K562 (cell line): ENCODE measurements around the gene TMEM204. TPM values are rescaled to one million over a fixed set of nuclear protein-coding genes. Genes with fewer than 3 reads are reported as not detected.

Source experiments
- ATAC-seq: fragments of 200-7000 bp; cut with Tn5 transposase; 3 replicates; pipeline ENCODE4 v1.9.1; 2020; ENCODE audit warnings: moderate library complexity
- BruUV-seq: library from RNA; stranded (reverse); fragments of 400-500 nt; replicated peaks from 2 replicates; lab custom pipeline; 2021; lab: Mats Ljungman, UMichigan
- CTCF ChIA-PET: fragments of 300-600 bp; formaldehyde crosslinking; extraction: SDS; loops from one replicate; lab custom pipeline; 2021; ENCODE audit warnings: low intra/inter-chr PET ratio; lab: Yijun Ruan, JAX
- POLR2A ChIA-PET: fragments of 300-600, 350-650 bp; sonication (Branson Sonifier 250); formaldehyde crosslinking; extraction: SDS; loops from one replicate; lab custom pipeline; 2021; ENCODE audit warnings: antibody characterized with exemption, inconsistent platforms; lab: Yijun Ruan, JAX
- DNase-seq, 4 experiments: peaks; one replicate each; pipeline versions ENCODE4 v3.0.0 to v3.0.0-alpha.2; 2011 to 2018; ENCODE audit warnings: low spot score in 3 of 4, mixed read lengths in 3 of 4; ENCODE audit errors: extremely low read depth in 1 of 4
- FAIRE-seq: peaks from 2 replicates; lab custom pipeline; 2011; peaks lifted over from hg19 to GRCh38; lab: Jason Lieb, UNC
- H2AFZ ChIP-seq: 2 replicates; pipeline ENCODE4 v1.6.0; 2011; ENCODE audit warnings: low read depth, low read length, control low read depth, inconsistent platforms
- H3K27ac ChIP-seq: fragments of 200-600 bp; 3 replicates; pipeline ENCODE4 v1.8.0; 2011; ENCODE audit warnings: low read depth, mild to moderate bottlenecking, control low read depth, inconsistent platforms, low read length, moderate library complexity, mixed read lengths; ENCODE audit errors: extremely low read depth
- H3K27me3 ChIP-seq, 2 experiments: fragments of 300-600 bp in 1 of 2; 2 replicates in 1 of 2; 3 replicates in 1 of 2; pipeline versions ENCODE4 v1.6.0 to v1.8.0; 2011; ENCODE audit warnings: inconsistent platforms in 2 of 2, low read length in 2 of 2, mild to moderate bottlenecking in 1 of 2, mixed read lengths in 1 of 2, moderate library complexity in 1 of 2; ENCODE audit not compliant: control insufficient read depth in 2 of 2, insufficient read depth in 2 of 2
- H3K36me3 ChIP-seq: fragments of 300-600 bp; 3 replicates; pipeline ENCODE4 v1.8.0; 2011; ENCODE audit warnings: mild to moderate bottlenecking, low read length, inconsistent platforms; ENCODE audit not compliant: control insufficient read depth, insufficient read depth
- H3K4me1 ChIP-seq, 2 experiments: fragments of 200-600 bp in 1 of 2; replicated peaks in 1 of 2; 2 replicates in 1 of 2; 3 replicates in 1 of 2; pipeline versions ENCODE4 v1.5.1 to v1.8.0; 2011; ENCODE audit warnings: inconsistent platforms in 2 of 2, low read length in 2 of 2, mild to moderate bottlenecking in 1 of 2, mixed read lengths in 1 of 2, moderate library complexity in 1 of 2; ENCODE audit not compliant: control insufficient read depth in 2 of 2, insufficient read depth in 2 of 2
- H3K4me2 ChIP-seq: 2 replicates; pipeline ENCODE4 v1.6.1; 2011; ENCODE audit warnings: low read length, control low read depth, inconsistent platforms, mixed read lengths; ENCODE audit not compliant: insufficient read depth
- H3K4me3 ChIP-seq: fragments of 200-600 bp; sonication (generic), shearing (Covaris generic); 2 replicates; pipeline ENCODE4 v1.5.1; 2016; ENCODE audit warnings: control low read depth, inconsistent platforms
- H3K79me2 ChIP-seq: fragments of 200-600 bp; 3 replicates; pipeline ENCODE4 v1.8.0; 2011; ENCODE audit warnings: low read length, inconsistent platforms; ENCODE audit not compliant: control insufficient read depth, insufficient read depth
- H3K9ac ChIP-seq, 2 experiments: 2 replicates each; pipeline versions ENCODE4 v1.6.0 to v1.6.1; 2011; ENCODE audit warnings: low read depth in 2 of 2, low read length in 2 of 2, control low read depth in 1 of 2, inconsistent platforms in 1 of 2, mild to moderate bottlenecking in 1 of 2, mixed read lengths in 1 of 2; ENCODE audit not compliant: insufficient read depth in 1 of 2
- H3K9me1 ChIP-seq: one replicate; pipeline ENCODE4 v1.6.0; 2011; ENCODE audit warnings: inconsistent platforms, mild to moderate bottlenecking, low read length, moderate library complexity; ENCODE audit not compliant: control insufficient read depth, insufficient read depth
- H3K9me3 ChIP-seq: replicated peaks from 2 replicates; pipeline ENCODE4 v1.5.1; 2011; ENCODE audit warnings: low read depth, low read length, inconsistent platforms; ENCODE audit not compliant: control insufficient read depth, insufficient read depth
- H4K20me1 ChIP-seq: replicated peaks from 2 replicates; pipeline ENCODE4 v1.6.1; 2011; ENCODE audit warnings: low read length, inconsistent platforms, mixed read lengths; ENCODE audit not compliant: control insufficient read depth, insufficient read depth
- CEBPG ChIP-seq, 3 experiments: fragments of 200-800 bp in 1 of 3; sonication (Bioruptor generic) in 1 of 3; sonication (generic) in 1 of 3; formaldehyde crosslinking in 1 of 3; IDR thresholded peaks in 2 of 3; conservative IDR thresholded peaks in 1 of 3; 2 replicates each; pipeline versions ENCODE4 v1.6.1 to v1.8.0; 2016 to 2022; ENCODE audit warnings: missing compliant biosample characterization in 2 of 3, missing genetic modification characterization in 2 of 3, mild to moderate bottlenecking in 1 of 3, missing genetic modification reagents in 1 of 3
- CREB1 ChIP-seq, 2 experiments: sonication (generic) in 1 of 2; formaldehyde crosslinking in 1 of 2; IDR thresholded peaks; 2 replicates each; pipeline versions ENCODE4 v1.6.1 to v1.8.0; 2012 to 2022; ENCODE audit warnings: inconsistent platforms in 1 of 2, mild to moderate bottlenecking in 1 of 2, missing genetic modification reagents in 1 of 2, moderate library complexity in 1 of 2
- E2F6 ChIP-seq, 2 experiments: IDR thresholded peaks; 2 replicates each; pipeline ENCODE4 v1.6.1; 2011; ENCODE audit warnings: borderline replicate concordance in 1 of 2, control low read depth in 1 of 2, low read depth in 1 of 2, low read length in 1 of 2, mild to moderate bottlenecking in 1 of 2, mixed read lengths in 1 of 2, moderate library complexity in 1 of 2; ENCODE audit not compliant: insufficient read depth in 1 of 2, insufficient read length in 1 of 2, poor library complexity in 1 of 2, severe bottlenecking in 1 of 2; ENCODE audit errors: extremely low read depth in 1 of 2
- ELF2 ChIP-seq: fragments of 250-450 bp; sonication (Bioruptor Pico); IDR thresholded peaks from 2 replicates; pipeline ENCODE4 v1.5.0; 2021; ENCODE audit warnings: mild to moderate bottlenecking
- ETV5 ChIP-seq: sonication (generic); formaldehyde crosslinking; IDR thresholded peaks from 2 replicates; pipeline ENCODE4 v1.4.0; 2020; ENCODE audit warnings: low read depth, mild to moderate bottlenecking, missing genetic modification reagents
- FOXK1 ChIP-seq: sonication (generic); formaldehyde crosslinking; IDR thresholded peaks from 2 replicates; pipeline ENCODE4 v1.8.0; 2022; ENCODE audit warnings: missing genetic modification reagents, mild to moderate bottlenecking, borderline replicate concordance
- HDAC1 ChIP-seq, 2 experiments: fragments of 450-650 bp; IDR thresholded peaks; 2 replicates each; pipeline ENCODE4 v1.6.1; 2016 to 2017; ENCODE audit warnings: inconsistent platforms in 1 of 2, mild to moderate bottlenecking in 1 of 2, moderate library complexity in 1 of 2
- ILK ChIP-seq: fragments of 450-650 bp; IDR thresholded peaks from 2 replicates; pipeline ENCODE4 v1.6.1; 2016; ENCODE audit warnings: missing genetic modification characterization, low read depth, mild to moderate bottlenecking, missing compliant biosample characterization, moderate library complexity, borderline replicate concordance
- KAT7 ChIP-seq: sonication (generic); formaldehyde crosslinking; IDR thresholded peaks from 2 replicates; pipeline ENCODE4 v1.8.0; 2022; ENCODE audit warnings: missing genetic modification reagents, mild to moderate bottlenecking, borderline replicate concordance
- MTA1 ChIP-seq: fragments of 450-650 bp; IDR thresholded peaks from 2 replicates; pipeline ENCODE4 v1.6.1; 2017; ENCODE audit warnings: borderline replicate concordance
- RBFOX2 ChIP-seq: fragments of 200-400 bp; formaldehyde crosslinking; IDR thresholded peaks from 2 replicates; pipeline ENCODE4 v1.6.1; 2017; ENCODE audit warnings: low read depth, mild to moderate bottlenecking, low read length, moderate library complexity
- RBM14 ChIP-seq: fragments of 200-400 bp; formaldehyde crosslinking; IDR thresholded peaks from 2 replicates; pipeline ENCODE4 v1.6.1; 2018; ENCODE audit warnings: low read depth, mild to moderate bottlenecking, low read length, moderate library complexity, borderline replicate concordance; ENCODE audit not compliant: insufficient read depth
- SIN3A ChIP-seq, 2 experiments: fragments of 150-350 bp in 1 of 2; IDR thresholded peaks; 2 replicates each; pipeline ENCODE4 v1.6.1; 2011 to 2016; ENCODE audit warnings: borderline replicate concordance in 2 of 2, low read depth in 2 of 2, low read length in 2 of 2, mild to moderate bottlenecking in 2 of 2, moderate library complexity in 2 of 2; ENCODE audit not compliant: control insufficient read depth in 1 of 2
- SRSF9 ChIP-seq: fragments of 200-400 bp; formaldehyde crosslinking; IDR thresholded peaks from 2 replicates; pipeline ENCODE4 v1.6.1; 2017; ENCODE audit warnings: low read depth, low read length, borderline replicate concordance
- THRA ChIP-seq: fragments of 450-650 bp; IDR thresholded peaks from 2 replicates; pipeline ENCODE4 v1.6.1; 2017; ENCODE audit warnings: mild to moderate bottlenecking, moderate library complexity
- YY1 ChIP-seq, 3 experiments: IDR thresholded peaks; 2 replicates each; pipeline ENCODE4 v1.6.1; 2011; ENCODE audit warnings: low read length in 2 of 3, mild to moderate bottlenecking in 2 of 3, moderate library complexity in 2 of 3, borderline replicate concordance in 1 of 3, control low read depth in 1 of 3, low read depth in 1 of 3; ENCODE audit not compliant: insufficient read depth in 3 of 3, insufficient replicate concordance in 2 of 3, control insufficient read depth in 1 of 3, insufficient read length in 1 of 3; ENCODE audit errors: extremely low read depth in 1 of 3
- ZNF140 ChIP-seq: fragments of 250-450 bp; sonication (Bioruptor Pico); IDR thresholded peaks from 2 replicates; pipeline ENCODE4 v1.8.0; 2021; ENCODE audit warnings: moderate library complexity, mild to moderate bottlenecking, inconsistent platforms
- WGBS: fragments of 100-300 bp; shearing (Covaris generic); methylation state at CpG from one replicate; pipeline ENCODE4 v1.1.6; 2016; ENCODE audit warnings: low coverage, mixed read lengths; ENCODE audit not compliant: insufficient coverage; ENCODE audit errors: missing lambda C conversion rate; 5-methylcytosine and 5-hydroxymethylcytosine counted together
- in situ Hi-C: fragments of 300-500 bp; cut with MboI; formaldehyde crosslinking; loops from 4 replicates; pipeline ENCODE4 v1.15.0; 2018; ENCODE audit warnings: inconsistent platforms, mixed read lengths
- intact Hi-C: fragments of 100-400 bp; cut with micrococcal nuclease; formaldehyde crosslinking; loops from 2 replicates; pipeline ENCODE4 v1.14.2; 2022
- polyA plus RNA-seq, 8 experiments: library from polyadenylated mRNA; depleted of rRNA in 4 of 8; stranded (reverse) in 5 of 8; unstranded in 3 of 8; fragments of >200 nt; fragmentation: Nextera tagmentation in 2 of 8; fragmentation: Illumina TruSeq in 1 of 8; extraction: Ambion mirVana in 2 of 8; extraction: Trizol in 1 of 8; gene quantifications; 2 replicates each; pipeline versions ENCODE4 v1.2.1 to v1.2.3, GENCODE V29; 2011 to 2014; ENCODE audit warnings: inconsistent platforms in 1 of 8, missing spikeins in 1 of 8
- total RNA-seq, 7 experiments: library from RNA; depleted of rRNA in 6 of 7; stranded (reverse); fragments of >200 nt in 6 of 7; fragmentation: Illumina TruSeq in 2 of 7; extraction: Trizol in 2 of 7; gene quantifications; 2 replicates each; pipeline versions ENCODE4 v1.2.1 to v1.2.3, GENCODE V29; 2011 to 2021; ENCODE audit warnings: low replicate concordance in 1 of 7

Gene TMEM204
- total and polyA plus RNA-seq, 9 of the 15 experiments (the other 6 are each of a cell fraction or from before 2014, with no cell fraction given): 0.04 to 0.18 TPM; not detected in 7

GRCh38 chr16:1493746-1494094 is 39.7 kb upstream of the TMEM204 start:
- BruUV-seq: TSS peak; percentile 85
- DNase-seq: peak in 1 of 4 experiments; percentile 37
- Histone ChIP-seq H3K27me3 (no peaks in the 10 kb centered on the region), H3K79me2 (peaks cover 32% of the 10 kb centered on the region), H3K4me2 (peak overlapping the region; percentile 87), H3K9me1 (no peaks in the 10 kb centered on the region), H3K4me1 (peaks cover 16 to 54% of the 10 kb centered on the region in 2 experiments; a peak in 3 of 5 replicates), H4K20me1 (peaks cover 7% of the 10 kb centered on the region; the same call in 1 of the 2 replicates), H3K9ac (peak overlapping the region; percentile 78 to 99), H2AFZ (peak overlapping the region; percentile 94), H3K27ac (peak overlapping the region; percentile 94), H3K36me3 (peaks cover 45% of the 10 kb centered on the region; the same call in 2 of the 3 replicates), H3K9me3 (no peaks in the 10 kb centered on the region), H3K4me3 (peak overlapping the region; percentile 92)
- no peak for FAIRE-seq
- ChIA-PET CTCF (interaction anchor here (0.6 kb wide), 1 partner anchor 120 kb away, joined by 3 read pairs; no protein-coding TSS in a partner anchor), POLR2A (interaction anchor here (0.6 to 2.6 kb wide), 8 partner anchors 8 to 801 kb away, joined by 3 to 13 read pairs (median 3); partner anchors contain the start of genes CRAMP1, IFT140 and MAPK8IP3)
- intact Hi-C loops (no loop called here), in situ Hi-C loops (no loop called here)
- 1% methylated on average over 17 of the region's 30 CpGs for WGBS
- ATAC-seq: peak; percentile 50
- TF ChIP-seq ZNF140 (no peak), YY1 (IDR thresholded peaks at IDR 0.05; ENCODE audit: borderline replicate concordance in 1 of 3, control insufficient read depth in 1 of 3, extremely low read depth in 1 of 3, insufficient read depth in 3 of 3, insufficient read length in 1 of 3, insufficient replicate concordance in 2 of 3, low read depth in 1 of 3, low read length in 2 of 3) (peak in 1 of 3 experiments; percentile 34), FOXK1 (CRISPR knock-in tag) (no peak), ILK (tag) (no peak), RBM14 (no peak), ELF2 (CRISPR knock-in tag) (no peak), ETV5 (CRISPR knock-in tag) (no peak), CREB1 (IDR thresholded peaks at IDR 0.05) (no peak), CREB1 (CRISPR knock-in tag; IDR thresholded peaks at IDR 0.05) (0 out of 2 replicates have a peak, but pooled peaks have one; percentile 3), E2F6 (IDR thresholded peaks at IDR 0.05; ENCODE audit: borderline replicate concordance in 1 of 2, extremely low read depth in 1 of 2, insufficient read depth in 1 of 2, insufficient read length in 1 of 2, low read depth in 1 of 2, low read length in 1 of 2, poor library complexity in 1 of 2, severe bottlenecking in 1 of 2) (peak; percentile 62 to 92), THRA (no peak), RBFOX2 (peak; percentile 65), HDAC1 (IDR thresholded peaks at IDR 0.05) (no peak), SIN3A (IDR thresholded peaks at IDR 0.05; ENCODE audit: borderline replicate concordance in 2 of 2, control insufficient read depth in 1 of 2, low read depth in 2 of 2, low read length in 2 of 2) (peak in 1 of 2 experiments; percentile 22; a peak in 1 of 4 replicates), MTA1 (no peak), CEBPG (CRISPR knock-in tag; IDR thresholded peaks at IDR 0.05) (no peak), CEBPG (tag; conservative IDR thresholded peaks at IDR 0.05 in 1 of 2, IDR thresholded peaks at IDR 0.05 in 1 of 2) (no peak), SRSF9 (no peak), KAT7 (CRISPR knock-in tag) (0 out of 2 replicates have a peak, but pooled peaks have one; percentile 6)
